DND-41 (cell line): ENCODE results near the gene PHF19.

ENCODE experiments used
- CTCF ChIP-seq: IDR thresholded peaks from 2 replicates; pipeline ENCODE4 v1.5.1; 2012; ENCODE audit warnings: borderline replicate concordance, low read length, moderate library complexity, mild to moderate bottlenecking; ENCODE audit not compliant: poor library complexity, severe bottlenecking; ENCODE audit errors: extremely low read depth
- EZH2 ChIP-seq: IDR thresholded peaks from 3 replicates; pipeline ENCODE4 v1.6.1; 2012; ENCODE audit warnings: borderline replicate concordance, low read depth, mild to moderate bottlenecking, moderate library complexity, low read length, inconsistent platforms; ENCODE audit not compliant: severe bottlenecking

- TF ChIP-seq CTCF: no peak
- no peak for TF ChIP-seq EZH2
Observed at GRCh38 chr9:120850315-120850714, 26.7 kb downstream of the PHF19 start.
